Measurements from ENCODE around the gene LYPD6B.

The LYPD6B gene

GRCh38 chr2:149136111-149136510 lies 97.6 kb downstream of the LYPD6B start:
- TF ChIP-seq CTCF (conservative IDR thresholded peaks at IDR 0.05) (no peak), ZFX (IDR thresholded peaks at IDR 0.05) (no peak)

GRCh38 chr2:149141046-149141445 lies 102.5 kb downstream of the LYPD6B start:
- H3K27ac ChIP-seq, result no peak overlapping the region
- no peak for TF ChIP-seq ZFX (IDR thresholded peaks at IDR 0.05)
- TF ChIP-seq CTCF (conservative IDR thresholded peaks at IDR 0.05), result no peak

More at GRCh38 chr2:149136111-149136510, 97.6 kb downstream of the LYPD6B start:
- no peak overlapping the region for H3K27ac ChIP-seq

- H3K27ac ChIP-seq, result no peak overlapping the region
- TF ChIP-seq CTCF (conservative IDR thresholded peaks at IDR 0.05) (no peak), ZFX (IDR thresholded peaks at IDR 0.05) (no peak)
These were observed 105.2 kb downstream of the LYPD6B start for GRCh38 chr2:149143734-149144133.

- TF ChIP-seq CTCF (conservative IDR thresholded peaks at IDR 0.05), result no peak
- no peak for TF ChIP-seq ZFX (IDR thresholded peaks at IDR 0.05)
These were observed 107.1 kb downstream of the LYPD6B start for GRCh38 chr2:149145314-149146295.

GRCh38 chr2:149146876-149147275 lies 108.4 kb downstream of the LYPD6B start:
- TF ChIP-seq CTCF (conservative IDR thresholded peaks at IDR 0.05), result no peak
- TF ChIP-seq ZFX (IDR thresholded peaks at IDR 0.05), result no peak
- H3K27ac ChIP-seq, result no peak overlapping the region

More at GRCh38 chr2:149145314-149146295, 107.1 kb downstream of the LYPD6B start:
- H3K27ac ChIP-seq, result no peak overlapping the region

- H3K27ac ChIP-seq, result no peak overlapping the region
- TF ChIP-seq CTCF (conservative IDR thresholded peaks at IDR 0.05) (no peak), ZFX (IDR thresholded peaks at IDR 0.05) (no peak)
These were observed 109.9 kb downstream of the LYPD6B start for GRCh38 chr2:149148194-149149006.

GRCh38 chr2:149149007-149149297 lies 110.5 kb downstream of the LYPD6B start:
- TF ChIP-seq ZFX (IDR thresholded peaks at IDR 0.05) (no peak), CTCF (conservative IDR thresholded peaks at IDR 0.05) (no peak)
- H3K27ac ChIP-seq, result no peak overlapping the region

Data from C4-2B (cell line).